GM12892 (cell line): ENCODE data around the gene ELAC2.

Experiments
- POLR2A ChIP-seq: IDR thresholded peaks from 2 replicates; pipeline ENCODE4 v1.6.1; 2011; ENCODE audit warnings: low read depth, low read length, control low read depth
- TAF1 ChIP-seq: IDR thresholded peaks from 2 replicates; pipeline ENCODE4 v1.6.1; 2011; ENCODE audit warnings: low read depth, mild to moderate bottlenecking, control low read depth, low read length, borderline replicate concordance

DNA sequence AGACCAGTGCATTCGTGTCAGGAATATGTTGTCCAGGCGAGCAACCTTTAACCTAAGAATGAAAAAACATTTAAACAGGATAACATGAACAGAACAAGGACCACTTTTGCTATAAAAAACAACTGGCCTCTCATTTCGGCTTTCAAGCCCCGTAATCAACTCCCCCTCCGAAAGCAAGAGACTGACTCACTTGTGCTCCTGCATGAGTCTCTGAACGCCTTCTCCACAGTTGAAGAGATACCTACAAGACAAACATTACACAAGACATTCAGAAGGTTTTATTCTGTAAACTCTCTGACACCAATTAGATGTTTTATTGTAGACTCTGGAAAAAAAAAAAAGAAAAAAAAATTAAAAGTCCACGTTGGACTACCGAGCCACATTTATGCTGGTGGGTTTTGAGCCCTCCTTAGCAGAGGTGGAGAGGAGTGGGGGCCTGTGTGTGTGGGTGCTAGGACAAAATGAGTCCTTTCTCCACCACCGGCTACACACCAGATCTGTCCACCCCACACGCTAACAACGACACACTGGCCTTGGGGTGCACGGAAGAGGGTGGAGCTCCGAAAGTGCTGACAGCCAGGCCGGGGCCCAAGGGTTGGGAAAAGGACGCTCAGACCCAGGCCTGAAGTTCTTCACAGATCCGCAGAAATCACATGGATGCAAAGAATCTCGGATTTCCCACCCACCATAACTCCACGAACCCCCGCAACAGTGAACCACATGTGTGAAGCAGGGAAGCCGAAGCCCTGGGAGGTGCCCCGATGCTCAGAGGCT, 759 bp downstream of the ELAC2 start:
- TF ChIP-seq POLR2A = no peak; the same call in 1 of the 2 replicates
- no peak for TF ChIP-seq TAF1
